ENCODE data around the gene PHLPP1.

Gene PHLPP1

GRCh38 chr18:62812242-62812641, 96.9 kb downstream of the PHLPP1 start:
- DNase-seq: no peak

GRCh38 chr18:62812876-62813275, 97.5 kb downstream of the PHLPP1 start:
- DNase-seq: no peak

- no peak for DNase-seq
Measured at GRCh38 chr18:62814132-62814759, 98.9 kb downstream of the PHLPP1 start.

GRCh38 chr18:62825382-62825781, 110.0 kb downstream of the PHLPP1 start:
- DNase-seq: no peak

DNA sequence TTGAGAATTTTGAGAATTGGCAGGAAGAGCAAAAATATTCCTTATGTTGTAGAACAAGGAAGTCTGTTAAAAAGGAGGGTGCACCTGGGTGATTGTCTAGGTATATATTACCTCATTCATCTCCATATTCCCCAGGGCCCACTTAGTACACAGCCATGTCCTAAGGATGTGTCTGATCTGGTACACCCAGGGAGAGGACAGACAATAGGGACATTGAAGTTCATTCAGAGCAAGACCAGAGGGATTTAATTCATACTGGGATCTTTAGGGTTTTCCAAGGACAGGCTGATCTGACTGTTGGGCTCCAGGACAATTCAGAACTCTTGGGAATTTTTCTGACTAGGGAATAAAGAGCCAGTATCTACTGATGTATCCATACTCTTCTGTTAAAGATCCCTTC, 112.1 kb downstream of the PHLPP1 start:
- DNase-seq: no peak

GRCh38 chr18:62828091-62828640, 112.8 kb downstream of the PHLPP1 start:
- DNase-seq: no peak

GRCh38 chr18:62828852-62829251, 113.5 kb downstream of the PHLPP1 start:
- DNase-seq: no peak

- no peak for DNase-seq
Measured at GRCh38 chr18:62829936-62830335, 114.6 kb downstream of the PHLPP1 start.

DNA sequence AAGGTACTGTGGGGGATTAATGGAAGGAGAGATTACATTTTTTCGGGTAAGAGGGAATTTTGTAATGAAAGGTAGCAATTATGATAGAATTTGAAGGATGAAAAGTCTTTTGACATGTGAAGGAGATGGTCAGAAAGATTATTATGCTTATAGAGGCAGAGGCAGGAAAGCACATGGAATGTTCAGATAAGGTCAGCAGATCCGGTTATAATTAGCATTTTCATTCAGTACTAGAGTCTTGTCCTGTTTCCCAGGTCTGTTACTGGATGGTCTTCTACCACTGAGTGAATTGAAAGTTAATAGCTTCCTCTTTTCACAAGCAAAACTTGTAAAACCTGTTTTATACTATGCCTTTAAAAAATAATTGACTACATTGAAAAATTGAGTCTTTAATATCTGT, 116.9 kb downstream of the PHLPP1 start:
- DNase-seq: no peak

DNA sequence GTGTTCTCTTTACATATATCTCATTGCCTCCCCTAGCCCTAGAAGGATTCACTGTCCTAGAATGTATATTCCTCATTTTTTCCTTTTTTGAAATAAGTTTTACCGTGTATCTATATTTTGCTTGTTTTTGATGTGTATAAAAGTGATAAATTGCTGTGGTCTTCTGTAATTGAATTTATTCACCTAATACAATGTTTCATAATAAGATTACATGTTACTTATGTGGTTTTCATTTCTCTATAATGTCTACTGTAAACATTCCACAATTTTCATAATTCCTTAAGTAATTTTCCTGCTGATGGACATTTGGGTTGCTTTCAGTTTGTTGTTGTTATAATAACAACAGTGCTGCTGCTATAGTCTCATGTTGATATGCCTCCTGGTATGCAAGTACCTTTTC, 118.2 kb downstream of the PHLPP1 start:
- no peak for DNase-seq

DNA sequence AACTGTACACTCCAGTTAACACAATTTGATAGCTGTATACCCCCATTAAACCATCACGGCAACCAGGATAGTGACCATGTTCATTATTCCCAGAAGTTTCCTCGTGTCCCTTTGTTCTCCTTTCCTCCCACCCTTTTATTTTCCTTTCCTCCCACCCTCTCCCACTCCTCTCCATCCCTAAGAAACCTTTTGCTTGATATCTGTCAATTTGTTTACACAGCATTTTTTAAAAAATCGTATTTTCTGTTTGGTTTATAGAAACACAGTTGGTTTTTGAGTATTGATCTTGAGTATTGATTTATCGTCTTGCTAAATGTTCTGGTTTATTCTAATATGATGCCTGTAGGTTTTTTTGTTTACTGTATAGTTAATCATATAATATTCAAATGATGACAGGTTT, 119.4 kb downstream of the PHLPP1 start:
- DNase-seq: no peak

GRCh38 chr18:62837011-62837410, 121.7 kb downstream of the PHLPP1 start:
- no peak for DNase-seq

DNA sequence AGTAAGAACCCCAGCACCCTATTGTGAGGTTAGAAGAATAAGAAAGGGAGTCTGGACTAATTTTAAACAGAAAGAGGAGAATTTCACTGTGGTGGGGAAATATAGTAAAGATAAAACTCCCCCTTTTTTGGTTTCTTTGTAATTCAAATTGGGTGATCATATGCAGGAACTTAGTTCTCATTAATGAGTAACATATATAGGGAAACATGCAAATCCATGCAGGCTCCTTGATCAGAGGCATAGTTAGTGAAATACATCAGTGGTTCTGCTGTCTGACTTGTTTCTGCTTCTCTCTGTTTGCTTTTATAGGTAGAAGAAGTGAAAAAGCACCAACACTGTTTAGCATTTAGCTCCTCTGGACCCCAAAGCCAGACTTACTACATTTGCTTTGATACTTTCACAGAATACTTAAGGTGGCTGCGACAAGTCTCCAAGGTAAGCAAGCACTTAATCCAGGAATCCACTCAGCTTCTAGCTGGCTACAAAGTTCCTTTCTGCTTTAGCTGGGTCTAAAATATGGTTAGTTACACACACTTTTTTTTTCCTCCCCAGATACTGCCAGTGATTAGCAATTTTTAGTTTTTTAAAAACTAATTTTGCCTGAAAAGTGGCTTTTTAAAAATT, 123.2 kb downstream of the PHLPP1 start:
- no peak for DNase-seq

GRCh38 chr18:62839874-62840713, 124.8 kb downstream of the PHLPP1 start:
- DNase-seq: no peak

DNA sequence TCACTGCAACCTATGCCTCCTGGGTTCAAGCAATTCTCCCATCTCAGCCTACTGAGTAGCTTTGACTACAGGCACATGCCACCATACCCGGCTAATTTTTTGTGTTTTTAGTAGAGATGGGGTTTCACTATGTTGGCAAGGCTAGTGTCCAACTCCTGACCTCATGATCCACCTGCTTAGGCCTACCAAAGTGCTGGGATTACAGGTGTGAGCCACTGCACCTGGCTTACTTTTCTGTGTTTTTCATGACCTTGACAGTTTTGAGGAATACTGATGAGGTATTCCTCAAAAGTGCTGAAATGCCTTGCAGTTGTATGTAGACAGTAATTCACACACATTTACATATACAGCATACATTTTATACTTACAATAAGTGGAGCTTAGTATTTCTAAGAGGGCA, 126.1 kb downstream of the PHLPP1 start:
- no peak for DNase-seq

DNA sequence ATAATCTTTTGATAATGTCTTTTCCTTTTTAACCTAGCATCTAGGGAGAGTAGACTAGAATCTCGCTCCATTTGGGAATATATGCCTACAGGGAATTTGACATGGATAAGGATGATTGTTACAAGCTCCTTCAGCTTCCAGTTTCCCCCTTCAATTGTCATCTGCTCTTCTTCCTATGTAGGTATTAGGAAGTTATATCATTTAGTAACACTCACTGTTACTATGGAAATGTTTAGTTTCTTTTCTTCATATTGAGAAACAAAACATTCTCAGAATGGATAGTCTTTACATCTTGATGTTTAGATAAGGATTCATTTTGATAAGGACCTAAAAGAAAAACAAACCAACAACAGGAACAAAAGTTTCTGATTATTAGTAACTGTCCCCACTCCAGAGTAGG, 127.6 kb downstream of the PHLPP1 start:
- DNase-seq: no peak

DNA sequence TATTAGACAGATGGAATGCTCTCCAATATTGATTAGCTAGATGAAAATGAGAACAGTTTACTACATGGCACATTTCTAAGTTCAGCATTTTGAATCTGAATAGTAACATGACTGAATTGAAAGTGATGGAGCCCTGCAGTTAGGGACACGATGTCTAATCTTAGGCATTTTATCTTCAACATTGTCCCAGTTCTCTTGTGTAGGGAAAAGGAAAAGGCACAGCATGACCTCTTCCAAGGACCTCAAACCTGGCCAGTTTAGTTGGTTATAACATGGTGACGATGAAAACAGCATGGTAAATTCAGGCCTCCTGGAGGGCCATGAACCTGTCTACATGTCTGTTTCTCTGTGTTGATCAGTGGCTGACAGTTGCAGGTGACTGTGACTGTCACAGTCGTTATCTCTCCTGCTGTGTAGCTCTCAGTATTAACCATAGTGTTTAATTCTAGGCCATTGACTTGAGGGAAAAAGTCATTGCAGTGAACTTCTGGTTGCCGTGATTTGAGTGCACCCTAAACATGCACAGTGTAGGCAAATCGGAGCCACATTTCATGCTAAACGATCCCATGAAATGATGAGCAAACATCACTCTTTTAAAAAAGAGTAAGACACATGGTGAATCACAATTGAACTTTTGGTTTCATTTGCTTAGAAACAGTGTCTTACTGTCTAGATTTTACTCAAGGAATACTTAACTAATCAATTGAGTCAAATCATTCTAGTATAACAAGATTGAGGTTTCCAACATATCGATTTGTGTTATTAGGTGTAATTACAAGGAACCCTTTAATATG, 129.7 kb downstream of the PHLPP1 start:
- no peak for DNase-seq

GRCh38 chr18:62846313-62846712, 131.0 kb downstream of the PHLPP1 start:
- DNase-seq: no peak

DNA sequence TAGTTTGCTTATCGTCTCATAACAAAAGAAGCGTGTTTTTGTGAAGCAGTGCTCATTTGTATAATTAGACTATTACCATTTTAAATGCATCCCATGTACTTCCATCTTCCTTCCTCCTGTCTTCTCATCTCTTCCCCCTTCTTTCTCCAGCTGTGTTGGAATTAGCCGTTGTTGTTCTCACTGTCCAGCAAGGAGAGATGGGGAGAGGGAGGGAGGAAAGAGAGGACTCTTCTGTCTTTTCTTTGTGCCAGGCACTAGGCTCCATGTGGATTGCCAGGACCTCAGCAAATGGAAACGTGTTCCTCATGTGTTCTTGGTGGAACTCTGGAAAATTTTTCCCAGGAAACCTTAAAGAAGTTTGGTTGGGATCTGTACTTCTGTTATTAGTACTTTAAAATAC, 131.7 kb downstream of the PHLPP1 start:
- no peak for DNase-seq

DNA sequence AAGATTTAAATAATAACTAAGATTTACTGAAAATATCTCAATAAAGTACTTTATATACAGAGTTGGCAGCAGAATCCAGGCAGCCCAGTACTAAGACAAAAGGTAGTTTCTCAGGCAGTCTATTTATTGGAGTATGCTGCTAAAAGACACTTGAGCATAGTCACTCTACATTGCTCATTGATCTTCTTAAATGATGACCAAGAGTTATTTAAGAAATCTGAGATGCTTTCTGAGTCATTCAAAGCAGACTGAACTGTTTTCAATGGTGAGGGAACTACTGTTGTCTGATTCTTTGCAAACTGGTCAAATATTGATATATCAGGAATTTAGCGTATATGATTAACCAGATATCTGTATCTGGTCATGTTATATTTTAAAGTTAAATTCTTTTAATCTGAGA, 133.6 kb downstream of the PHLPP1 start:
- no peak for DNase-seq

DNA sequence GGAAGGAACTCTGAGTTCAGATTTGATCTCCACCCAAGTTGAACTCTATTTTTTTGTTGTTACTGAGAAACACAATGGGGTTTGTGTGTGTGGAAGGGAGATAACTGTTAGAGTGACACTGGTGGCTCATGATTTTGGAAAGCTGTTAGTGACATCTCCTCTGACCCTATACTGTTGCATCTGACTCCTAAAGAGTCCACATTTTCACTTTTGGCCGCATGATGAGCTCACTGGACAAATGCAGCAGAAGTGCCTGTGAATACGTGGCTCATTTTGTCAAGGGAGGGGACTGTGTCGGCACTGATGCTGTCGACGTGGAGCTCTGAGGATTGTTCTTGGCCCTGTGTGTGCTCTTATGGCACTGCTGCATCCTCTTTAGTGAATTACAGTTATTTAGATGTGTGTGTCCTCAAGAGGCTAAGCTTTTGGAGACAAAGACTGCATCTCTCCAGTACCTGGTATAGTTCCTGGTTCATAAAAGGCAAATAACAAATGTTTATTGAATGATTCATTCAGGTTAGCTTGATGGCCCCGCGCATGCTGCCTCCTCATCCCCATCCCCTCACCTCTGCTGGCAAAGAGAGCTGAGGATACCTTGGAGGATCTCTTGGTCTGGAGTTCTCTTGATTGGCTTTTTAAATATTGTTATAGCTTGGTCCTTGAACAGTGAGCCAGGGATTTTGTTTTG, 135.4 kb downstream of the PHLPP1 start:
- DNase-seq: no peak

DNA sequence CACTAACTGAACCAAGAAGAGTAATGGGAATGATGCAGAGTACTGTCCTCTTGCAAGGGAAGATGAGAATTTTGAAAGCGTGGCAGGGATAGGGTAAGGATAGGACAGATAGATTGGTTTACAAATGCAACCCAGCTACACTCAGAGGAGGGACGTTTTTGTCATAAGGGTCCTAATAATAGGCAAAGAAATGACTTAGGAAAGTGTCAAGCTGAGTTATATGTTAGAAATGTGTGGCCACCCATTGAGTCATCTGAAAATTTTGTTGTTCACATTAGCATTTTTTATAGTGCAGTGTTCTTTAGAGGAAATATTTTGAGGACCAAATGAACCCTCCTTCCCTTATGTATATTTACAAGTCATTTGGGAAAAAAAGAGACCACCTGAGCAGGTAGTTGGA, 137.5 kb downstream of the PHLPP1 start:
- no peak for DNase-seq
